Activated gamma-delta T cell treated with anti-CD3 and anti-CD28 coated beads, Interleukin-2, amount 50 U/mL, for 16 hours (primary cell): ENCODE measurements around the gene TRIM29.

Source experiments
- DNase-seq: peaks from one replicate; pipeline ENCODE4 v3.0.0-alpha.2; 2020; ENCODE audit warnings: low read depth

Gene TRIM29

DNA sequence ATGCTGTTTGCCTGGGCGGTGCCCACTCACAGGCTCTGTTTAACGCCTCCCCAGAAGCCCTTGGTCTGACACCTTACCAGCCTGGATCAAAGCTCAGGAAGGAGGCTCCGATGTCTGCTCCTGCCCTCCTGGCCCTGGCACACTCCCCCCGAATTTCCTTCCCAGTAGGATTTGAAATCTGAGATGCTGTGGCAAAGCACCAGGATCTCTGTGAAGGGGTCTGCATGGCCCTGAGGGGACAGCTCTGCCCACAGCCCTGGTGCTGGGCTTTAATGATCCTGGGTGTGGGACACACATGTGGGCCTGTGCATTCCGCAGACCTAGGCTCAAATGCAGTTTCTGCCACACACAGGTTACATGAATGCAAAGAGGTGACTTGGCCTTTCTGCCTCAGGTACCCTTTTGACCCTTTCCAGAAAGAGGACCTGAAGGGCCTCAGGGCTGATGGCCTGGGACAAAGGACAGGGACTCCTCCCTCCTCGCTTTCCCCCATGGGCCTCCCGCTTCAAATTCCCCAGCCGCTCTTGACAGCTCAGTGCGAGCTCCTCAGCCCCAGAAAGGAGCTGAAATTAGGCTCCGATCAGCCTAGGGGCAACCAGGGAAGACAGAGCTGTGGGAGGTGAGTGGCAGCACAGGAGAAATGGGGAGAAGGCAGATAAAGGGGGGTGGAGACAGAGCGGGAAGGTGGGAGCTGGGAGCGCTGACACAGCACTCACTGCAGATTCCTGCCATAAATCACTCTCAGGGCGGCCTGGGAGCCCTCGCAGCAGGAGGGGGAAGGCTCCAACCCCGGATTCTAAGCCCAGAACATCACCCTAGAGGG is 41.3 kb downstream of the TRIM29 start:
- no peak for DNase-seq

DNA sequence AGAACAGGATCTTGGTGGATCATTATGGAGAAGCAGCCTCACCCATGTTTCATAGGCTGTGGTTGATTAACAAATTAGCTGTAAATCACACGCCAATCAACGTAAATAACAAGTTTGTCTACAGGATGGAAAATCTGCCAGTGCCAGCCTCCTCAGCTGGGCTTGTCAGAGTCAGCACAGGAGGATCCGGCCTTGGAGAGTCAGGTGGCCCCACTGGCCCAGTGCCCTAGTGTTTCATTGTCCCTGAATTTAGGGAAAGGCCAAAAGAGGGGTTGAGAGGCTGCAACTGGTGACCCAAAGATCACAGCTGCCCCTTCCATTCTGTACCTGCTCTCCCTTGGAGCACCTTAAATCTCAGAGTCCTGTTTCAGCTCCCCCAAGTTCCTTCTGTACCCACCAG is 42.4 kb downstream of the TRIM29 start:
- no peak for DNase-seq

DNA sequence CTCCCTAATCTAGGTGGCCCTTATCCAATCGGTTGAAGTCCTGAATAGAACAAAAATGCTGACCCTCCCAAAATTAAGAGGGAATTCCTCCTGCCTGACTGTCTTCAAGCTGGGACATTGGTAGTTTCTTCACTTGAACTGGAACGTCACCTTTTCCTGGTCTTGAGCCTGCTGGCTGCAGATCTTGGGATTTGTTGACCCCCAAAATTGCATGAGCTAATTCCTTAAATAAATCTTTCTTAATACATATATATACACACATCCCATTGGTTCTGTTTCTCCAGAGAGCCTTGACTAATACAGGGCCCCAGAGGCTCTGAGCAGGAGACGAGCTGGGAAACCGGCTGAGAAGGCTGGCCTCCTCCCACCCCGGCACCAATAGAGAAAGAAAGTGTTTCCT is 46.2 kb downstream of the TRIM29 start:
- DNase-seq, result no peak

DNA sequence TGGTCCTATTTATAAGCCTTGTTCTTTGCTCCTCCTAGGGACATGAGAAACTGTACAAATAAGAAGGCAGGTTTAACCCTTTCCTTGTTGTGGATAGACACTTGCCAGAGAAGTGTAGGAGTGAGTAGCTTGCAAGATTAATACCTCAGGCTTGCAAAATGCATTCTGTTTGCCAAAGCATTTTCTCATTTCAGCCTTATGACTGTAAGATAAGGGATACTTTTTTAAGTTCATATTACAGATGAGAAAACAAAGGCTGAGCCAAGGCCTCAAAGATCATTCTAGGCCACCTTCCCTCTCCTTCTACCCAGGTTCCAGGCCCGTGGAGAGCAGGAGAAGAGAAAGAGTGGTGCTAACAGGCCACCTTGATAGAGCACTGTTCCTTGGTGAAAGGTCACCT is 46.8 kb downstream of the TRIM29 start:
- DNase-seq, result no peak

GRCh38 chr11:120090411-120090810 is 47.5 kb downstream of the TRIM29 start:
- DNase-seq, result no peak

- no peak for DNase-seq
These were observed 48.6 kb downstream of the TRIM29 start for GRCh38 chr11:120089036-120090001.

DNA sequence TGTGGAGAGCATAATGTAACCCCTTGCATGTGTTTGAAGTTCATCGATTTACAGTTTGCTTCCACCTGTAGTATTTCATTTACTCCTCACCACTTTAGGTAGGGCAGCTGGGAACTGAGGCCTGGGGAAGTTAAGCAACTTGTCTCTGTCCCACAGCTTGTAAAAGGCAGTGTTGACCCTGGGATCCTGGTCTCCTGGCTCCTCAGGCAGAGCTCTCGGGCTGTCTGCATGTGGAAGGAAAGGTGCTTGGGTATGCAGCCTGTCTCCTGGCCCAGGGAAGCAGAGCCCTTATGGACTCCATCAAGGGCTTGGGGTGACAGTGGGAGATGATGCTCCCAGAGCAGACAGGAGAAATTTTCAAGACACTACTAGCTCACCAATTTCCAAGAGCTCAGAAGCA is 49.9 kb downstream of the TRIM29 start:
- no peak for DNase-seq

GRCh38 chr11:120086651-120087050 is 51.3 kb downstream of the TRIM29 start:
- no peak for DNase-seq

DNA sequence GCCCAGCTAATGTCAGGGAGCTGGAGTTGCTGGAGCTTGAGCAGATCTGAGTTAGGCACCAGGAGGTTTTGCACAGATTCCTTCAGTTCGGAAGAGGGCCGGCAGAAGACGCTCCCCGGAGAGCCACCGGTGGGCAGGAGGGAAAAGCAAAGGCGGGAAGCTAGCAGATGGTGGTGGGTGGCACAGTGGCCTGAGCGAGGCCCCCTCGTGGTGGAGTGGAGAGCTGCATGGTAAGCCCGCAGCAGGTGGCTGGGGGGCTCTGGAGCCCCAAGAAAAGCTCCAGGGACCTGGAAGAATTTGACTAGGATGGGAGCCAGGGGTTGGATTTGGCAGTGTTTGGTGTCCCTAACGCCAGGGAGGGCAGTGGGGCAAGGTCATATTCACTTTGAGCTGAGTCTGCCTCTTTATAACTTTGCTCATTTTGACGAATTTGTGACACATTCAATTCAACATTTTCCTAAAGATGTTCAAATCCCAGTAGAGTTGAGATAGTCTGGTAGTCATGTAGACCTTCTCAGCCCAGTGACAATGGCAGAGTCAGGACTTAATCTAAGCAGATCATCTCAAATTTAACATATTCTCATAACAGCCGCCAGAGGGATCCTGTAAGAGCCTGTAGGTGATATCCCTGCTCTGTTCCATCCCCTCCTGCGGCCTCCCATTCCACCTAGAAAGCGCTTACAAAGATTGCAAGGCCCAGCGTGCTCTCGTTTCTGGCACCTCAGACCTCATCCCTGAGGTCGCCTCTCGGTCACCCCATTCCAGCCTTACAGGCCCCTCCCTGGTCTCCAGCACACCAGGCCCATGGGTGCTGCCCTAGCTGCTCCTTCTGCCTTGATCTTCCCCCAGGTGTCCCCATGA is 57.9 kb downstream of the TRIM29 start:
- DNase-seq, result no peak

DNA sequence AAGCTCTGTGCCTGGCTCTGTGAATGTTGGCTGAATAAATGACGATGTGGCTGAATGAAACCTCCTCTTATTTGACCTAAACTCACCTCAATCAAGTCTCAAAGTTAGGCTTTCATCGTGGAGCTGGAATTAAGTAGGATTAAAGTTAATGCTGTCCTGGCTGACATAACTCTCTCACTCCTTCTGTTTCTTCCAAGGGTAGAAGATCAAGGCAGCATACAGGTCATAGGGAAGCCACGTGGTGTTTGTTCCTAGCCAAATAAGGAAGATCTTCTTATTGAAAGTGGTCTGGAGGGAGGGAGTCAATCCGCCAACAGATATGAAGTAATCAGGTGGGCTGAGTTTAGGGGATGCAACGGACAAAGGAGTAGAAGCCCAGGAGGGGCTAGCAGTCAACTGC is 59.5 kb downstream of the TRIM29 start:
- no peak for DNase-seq

GRCh38 chr11:120074076-120074475 is 63.8 kb downstream of the TRIM29 start:
- no peak for DNase-seq

GRCh38 chr11:120073196-120073595 is 64.7 kb downstream of the TRIM29 start:
- no peak for DNase-seq

GRCh38 chr11:120068114-120068573 is 69.8 kb downstream of the TRIM29 start:
- no peak for DNase-seq

- no peak for DNase-seq
These were observed 70.3 kb downstream of the TRIM29 start for GRCh38 chr11:120067438-120068113.

GRCh38 chr11:120066738-120067437 is 71.0 kb downstream of the TRIM29 start:
- no peak for DNase-seq

DNA sequence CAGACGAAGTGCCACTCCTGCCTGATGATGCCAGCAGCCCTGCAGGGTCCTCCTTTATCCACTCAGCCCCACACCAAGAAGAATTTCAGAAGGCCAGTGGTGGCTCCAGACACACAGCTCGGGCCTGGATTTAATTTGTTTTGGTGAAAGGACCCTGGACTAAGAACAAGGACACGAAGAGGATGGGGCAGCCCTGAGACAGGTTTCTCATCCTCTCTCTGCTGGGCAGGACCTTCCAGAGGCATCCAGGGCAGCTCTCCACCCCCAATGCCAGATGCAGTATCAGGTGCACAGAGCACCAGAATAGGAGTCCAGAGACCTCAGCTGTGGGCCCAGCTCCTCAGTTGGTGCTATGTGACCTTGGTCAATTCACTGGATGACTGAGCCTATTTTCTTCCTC is 72.0 kb downstream of the TRIM29 start:
- no peak for DNase-seq

DNA sequence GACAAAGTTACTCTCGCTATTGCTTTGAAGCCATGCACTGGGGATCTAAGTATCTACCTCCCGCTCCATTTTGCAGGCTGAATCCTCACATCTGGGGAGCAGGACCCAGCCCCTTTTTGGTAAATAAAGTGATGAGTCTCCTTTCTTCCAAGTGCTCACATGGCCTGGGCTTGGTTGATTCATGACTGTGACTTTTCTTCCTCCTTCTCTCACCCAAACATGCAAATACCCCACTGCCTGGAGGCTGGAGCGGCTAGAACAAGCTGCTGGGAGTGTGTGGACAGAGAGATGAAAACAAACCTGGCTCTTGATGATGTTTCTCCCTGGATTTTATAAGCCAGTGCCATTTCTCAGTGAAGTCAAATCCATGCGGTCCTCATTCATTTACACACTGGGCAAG is 72.7 kb downstream of the TRIM29 start:
- no peak for DNase-seq

DNA sequence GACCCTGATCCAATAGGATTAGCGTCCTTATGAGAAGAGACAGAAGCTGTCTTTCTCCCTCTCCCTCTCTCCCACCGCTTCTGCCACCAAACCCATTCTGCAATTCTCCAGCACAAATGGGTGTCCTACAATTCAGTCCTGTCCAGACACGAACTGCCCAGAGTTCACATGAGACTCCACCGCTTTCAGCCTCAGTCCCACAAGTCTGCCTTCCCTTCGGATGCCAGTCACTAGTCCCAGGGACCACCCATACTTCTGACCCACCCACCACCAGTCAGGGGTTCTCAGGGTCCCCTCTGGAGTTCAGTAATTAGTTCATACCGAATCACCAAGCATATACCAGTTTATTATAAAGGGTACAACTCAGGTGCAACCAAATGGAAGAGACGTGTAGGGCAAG is 73.6 kb downstream of the TRIM29 start:
- no peak for DNase-seq

GRCh38 chr11:120063686-120064340 is 74.1 kb downstream of the TRIM29 start:
- no peak for DNase-seq

GRCh38 chr11:120062561-120062930 is 75.4 kb downstream of the TRIM29 start:
- no peak for DNase-seq
